T-helper 2 cell (primary cell): ENCODE data around the gene MAP2K5.

Experiments used
- DNase-seq, 5 experiments: peaks; one replicate each; pipeline versions ENCODE4 v3.0.0 to v3.0.0-alpha.2; 2012 to 2022

MAP2K5 gene

DNA sequence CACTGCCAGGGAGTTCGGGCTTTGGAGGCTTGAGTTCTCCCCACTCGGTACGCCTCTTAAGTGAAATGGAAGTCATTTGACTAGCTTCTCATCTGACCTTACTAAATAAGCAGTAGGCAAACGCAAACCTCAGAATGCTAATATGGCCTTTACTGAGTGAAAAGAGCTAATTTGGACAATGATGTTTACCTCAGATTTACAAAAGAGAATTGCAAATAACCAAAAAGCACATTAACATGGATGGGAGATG, 298.9 kb downstream of the MAP2K5 start:
- DNase-seq = no peak

DNA sequence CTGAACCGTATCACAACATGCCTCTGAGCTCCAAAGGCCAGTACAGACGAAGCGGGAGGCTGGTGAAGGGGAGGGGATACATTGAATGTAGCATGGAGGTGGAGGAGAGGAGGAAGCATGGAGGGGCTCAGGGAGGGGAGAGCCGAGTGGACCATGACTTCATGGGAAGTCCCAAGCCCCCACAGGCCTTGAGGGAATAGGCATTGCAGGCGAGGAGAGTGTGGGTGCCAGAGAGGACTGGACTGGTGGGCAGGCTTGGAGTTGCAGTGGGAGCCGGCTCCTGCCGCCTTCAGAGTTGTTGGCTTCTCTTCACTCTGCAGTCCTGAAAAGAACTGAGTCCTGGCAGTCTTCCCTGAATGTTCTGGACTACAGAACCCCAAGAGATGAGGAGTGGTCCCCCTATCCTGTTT, 300.6 kb downstream of the MAP2K5 start:
- no peak for DNase-seq

DNA sequence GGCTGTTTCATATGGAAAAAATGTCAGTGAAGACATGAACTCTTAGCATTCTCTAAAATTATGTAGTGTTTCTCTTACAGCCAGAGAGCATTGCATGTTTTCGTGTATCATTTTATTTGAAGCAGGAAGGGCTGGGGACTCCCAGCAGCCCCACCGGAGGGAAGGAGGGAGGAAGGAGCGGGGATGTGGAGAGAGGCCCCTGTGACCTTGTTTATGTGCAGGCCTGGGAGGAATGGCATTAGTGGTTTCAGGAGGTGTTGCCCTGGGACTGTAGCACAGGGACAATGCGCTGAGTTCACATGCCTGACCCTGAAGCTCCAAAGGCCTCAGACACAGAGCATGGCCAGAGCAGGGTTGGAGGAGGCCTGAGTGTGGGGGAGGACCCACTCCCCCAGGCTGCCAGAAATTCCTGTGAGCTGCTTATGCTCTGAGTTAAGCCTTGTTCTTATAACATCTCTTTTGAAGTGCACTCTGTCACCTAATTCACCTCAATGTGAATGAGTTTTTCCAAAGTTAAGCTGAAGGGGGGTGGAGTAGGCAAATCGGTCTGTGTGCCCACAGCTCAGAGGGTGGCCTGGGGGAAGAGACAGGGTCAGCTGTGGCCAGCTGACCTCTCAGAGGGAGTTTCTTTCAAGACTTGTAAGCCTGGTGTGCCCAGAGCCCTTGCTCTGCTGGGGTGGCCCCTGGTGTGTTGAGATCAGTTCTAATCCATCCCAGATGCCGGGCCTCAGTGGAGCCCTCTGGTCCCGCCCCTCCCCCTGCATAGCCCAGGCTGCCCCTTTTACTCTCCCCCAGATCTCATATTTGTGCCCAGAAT, 301.3 kb downstream of the MAP2K5 start:
- no peak for DNase-seq

DNA sequence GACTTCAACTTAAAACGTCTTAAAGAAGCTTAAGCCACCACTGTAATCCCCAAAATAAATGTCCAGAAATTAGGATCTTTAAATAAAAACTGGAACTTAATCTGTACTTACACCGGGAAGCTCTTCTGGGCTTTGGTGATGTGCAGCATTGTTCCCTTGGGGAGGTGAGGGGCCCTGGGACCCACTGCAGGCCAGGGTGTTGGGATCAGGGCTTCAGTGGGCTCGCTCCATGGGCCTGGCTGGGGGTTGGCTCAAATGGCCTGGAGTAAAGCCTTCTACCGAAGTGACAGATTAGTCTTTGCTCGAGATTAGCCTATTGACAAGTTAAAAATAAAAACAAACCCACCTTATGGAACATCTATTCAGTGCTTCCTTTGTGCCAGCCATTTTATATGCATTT, 303.5 kb downstream of the MAP2K5 start:
- DNase-seq = no peak

DNA sequence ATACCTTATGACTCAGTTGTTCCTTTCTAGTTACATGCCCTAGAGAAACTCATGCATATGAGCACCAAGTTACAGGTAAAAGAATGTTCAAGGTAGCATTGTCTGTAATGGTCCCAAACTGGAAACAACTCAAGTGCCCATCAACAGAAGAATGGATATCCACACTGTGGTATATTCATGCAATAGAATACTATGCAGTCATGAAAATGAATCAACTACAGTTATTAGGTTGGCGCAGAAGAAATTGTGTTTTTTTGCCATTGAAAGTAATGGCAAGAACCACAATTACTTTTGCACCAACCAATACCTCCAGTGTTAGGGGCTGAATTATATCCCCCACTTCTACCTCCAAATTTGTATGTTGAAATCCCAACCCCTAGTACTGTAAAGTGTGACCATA, 307.0 kb downstream of the MAP2K5 start:
- DNase-seq = no peak

DNA sequence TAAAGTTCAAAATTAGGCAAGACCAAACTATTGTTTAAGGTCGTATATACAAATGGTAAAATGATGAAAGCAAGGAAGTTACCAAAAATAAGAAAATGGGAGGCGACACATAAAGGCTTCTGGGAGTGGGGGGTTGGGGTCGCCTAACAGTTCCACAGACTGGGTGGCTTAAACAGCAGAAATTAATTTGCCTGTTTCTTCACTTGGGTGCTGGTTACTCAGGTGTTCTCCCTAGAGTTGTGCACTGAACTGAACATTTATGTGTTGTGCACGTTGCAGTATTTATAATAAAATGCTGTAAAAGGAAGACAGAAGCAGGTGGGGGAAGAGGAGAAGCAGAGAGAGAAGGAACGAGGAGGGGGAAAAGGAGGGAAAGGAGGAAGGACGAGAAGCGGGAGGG, 307.8 kb downstream of the MAP2K5 start:
- DNase-seq = no peak

DNA sequence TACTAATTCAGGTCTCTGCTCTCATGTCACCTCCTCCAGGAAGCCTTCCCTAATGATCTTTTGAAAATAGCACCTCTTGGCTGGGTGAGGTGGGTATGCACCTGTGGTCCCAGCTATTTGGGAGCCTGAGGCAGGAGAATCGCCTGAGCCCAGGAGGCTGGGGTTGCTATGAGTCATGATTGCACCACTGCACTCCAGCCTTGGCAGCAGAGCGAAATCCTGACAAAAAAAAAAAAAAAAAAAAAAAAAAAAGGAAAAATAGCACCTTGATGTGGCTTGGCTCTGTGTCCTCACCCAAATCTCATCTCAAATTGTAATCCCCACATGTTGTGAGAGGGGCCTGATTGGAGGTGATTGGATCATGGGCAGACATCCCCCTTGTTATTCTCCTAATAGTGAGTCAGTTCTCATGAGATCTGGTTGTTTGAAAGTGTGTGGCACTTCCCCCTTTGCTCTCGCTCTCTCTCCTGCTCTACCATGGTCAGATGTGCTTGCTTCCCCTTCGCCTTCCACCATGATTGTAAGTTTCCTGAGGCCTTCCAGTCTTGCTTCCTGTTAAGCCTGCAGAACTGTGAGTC, 308.6 kb downstream of the MAP2K5 start:
- DNase-seq = no peak

DNA sequence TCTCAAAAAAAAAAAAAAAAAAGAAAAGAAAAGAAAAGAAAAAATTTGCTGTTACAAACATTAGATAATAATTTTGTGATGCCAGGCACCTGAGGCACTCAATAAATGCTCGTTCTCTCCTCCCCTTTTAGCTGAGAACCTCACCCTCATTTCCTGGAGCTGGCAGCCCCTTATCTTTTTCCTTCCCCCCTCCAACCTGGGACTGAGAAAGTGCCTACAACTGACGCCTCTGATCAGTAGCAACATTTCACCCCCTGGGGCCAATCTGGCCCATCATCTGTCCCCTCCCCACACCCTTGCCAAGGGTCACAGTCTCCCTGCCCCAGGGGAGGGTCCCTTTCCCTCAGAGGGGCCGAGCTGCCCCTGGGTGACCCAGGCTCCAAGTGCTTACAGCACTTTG, 309.9 kb downstream of the MAP2K5 start:
- DNase-seq = no peak

DNA sequence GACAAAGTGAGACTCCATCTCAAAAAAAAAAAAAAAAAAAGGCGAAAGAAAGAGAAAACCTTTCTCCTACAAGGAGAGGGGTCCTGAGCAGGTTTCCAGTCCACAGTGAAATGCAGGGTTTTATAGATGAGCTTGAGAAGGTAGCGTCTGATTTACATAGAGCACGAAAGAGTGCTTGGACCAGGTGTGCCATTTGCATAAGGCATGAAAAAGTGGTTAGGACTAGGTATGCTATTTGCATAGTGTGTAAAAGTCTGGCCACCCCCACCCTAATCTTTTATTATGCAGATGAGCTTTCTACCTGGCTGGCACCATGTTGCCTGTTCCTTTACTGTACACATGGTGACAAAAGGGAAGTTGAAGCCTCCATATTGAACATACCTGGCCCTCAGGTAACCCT, 311.0 kb downstream of the MAP2K5 start:
- DNase-seq = no peak

DNA sequence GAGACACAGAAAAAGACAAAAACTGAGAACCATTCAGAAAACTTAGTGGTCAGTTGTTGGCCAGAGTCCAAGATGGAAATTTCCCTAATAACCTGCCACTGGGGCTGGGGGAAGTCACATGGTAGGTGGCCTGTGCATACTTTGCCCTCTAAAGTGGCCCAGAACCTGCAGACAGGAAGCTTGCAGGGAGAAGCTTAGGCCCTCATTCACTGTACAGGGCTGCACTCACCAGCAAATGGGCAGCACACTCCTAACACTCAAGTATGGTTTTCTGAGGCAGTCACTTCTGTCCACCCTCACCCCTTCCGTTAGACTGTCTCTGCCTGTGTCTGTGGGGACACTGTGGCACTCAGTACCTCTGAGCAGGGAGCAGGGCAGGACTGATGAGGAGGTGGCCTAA, 311.9 kb downstream of the MAP2K5 start:
- no peak for DNase-seq

DNA sequence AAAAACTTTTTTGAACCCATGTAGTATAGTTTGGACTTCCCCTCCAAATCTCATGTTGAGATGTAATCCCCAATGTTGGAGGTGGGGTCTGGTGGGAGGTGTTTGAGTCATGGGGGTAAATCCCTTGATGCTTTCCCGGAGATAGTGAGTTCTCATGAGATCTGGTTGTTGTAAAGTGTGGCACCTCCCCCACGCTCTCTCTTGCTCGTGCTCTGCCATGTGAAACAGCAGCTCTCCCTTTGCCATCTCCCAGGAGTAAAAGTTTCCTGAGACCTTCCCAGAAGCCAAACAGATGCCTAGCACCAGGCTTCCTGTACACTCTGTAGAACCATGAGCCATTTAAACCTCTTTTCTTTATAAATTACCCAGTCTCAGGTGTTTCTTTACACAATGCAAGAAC, 313.3 kb downstream of the MAP2K5 start:
- DNase-seq = no peak
